WTC11 (cell line): ENCODE measurements around the gene KPNB1. TPM values are rescaled to one million over a fixed set of nuclear protein-coding genes. Genes with fewer than 3 reads are reported as not detected.

Experiments
- ATAC-seq: fragments of 200-7000 bp; cut with Tn5 transposase; 2 replicates; pipeline ENCODE4 v1.10.0; 2021; ENCODE audit warnings: mild to moderate bottlenecking, moderate library complexity
- CTCF ChIA-PET: fragments of 300-600 bp; sonication (Branson Sonifier 250); formaldehyde crosslinking; loops from one replicate; lab custom pipeline; 2021; ENCODE audit warnings: antibody characterized with exemption; lab: Charles Lee
- POLR2A ChIA-PET: fragments of 350-600 bp; sonication (Branson Sonifier 250); formaldehyde crosslinking; loops from one replicate; lab custom pipeline; 2021; ENCODE audit warnings: antibody characterized with exemption; lab: Charles Lee
- DNase-seq: peaks from one replicate; pipeline ENCODE4 v3.0.0; 2021; ENCODE audit warnings: low spot score
- H3K27ac Mint-ChIP-seq: 2 replicates; pipeline ENCODE4 v1.8.0; 2021; ENCODE audit warnings: mixed read lengths
- H3K27me3 Mint-ChIP-seq: 2 replicates; pipeline ENCODE4 v1.8.0; 2021; ENCODE audit warnings: low read depth, mild to moderate bottlenecking, moderate library complexity, mixed read lengths
- H3K36me3 Mint-ChIP-seq: 2 replicates; pipeline ENCODE4 v1.8.0; 2021; ENCODE audit warnings: mixed read lengths
- H3K4me1 Mint-ChIP-seq: 2 replicates; pipeline ENCODE4 v1.8.0; 2022; ENCODE audit warnings: mixed read lengths
- H3K4me3 Mint-ChIP-seq: 2 replicates; pipeline ENCODE4 v1.8.0; 2021; ENCODE audit warnings: mild to moderate bottlenecking, moderate library complexity, mixed read lengths
- H3K9me3 Mint-ChIP-seq: 2 replicates; pipeline ENCODE4 v1.8.0; 2021; ENCODE audit warnings: mixed read lengths
- CREM ChIP-seq: sonication (generic); formaldehyde crosslinking; IDR thresholded peaks from 2 replicates; pipeline ENCODE4 v1.8.1; 2022; ENCODE audit warnings: mild to moderate bottlenecking, missing genetic modification reagents, moderate library complexity
- ELF4 ChIP-seq: sonication (generic); formaldehyde crosslinking; IDR thresholded peaks from 2 replicates; pipeline ENCODE4 v1.8.1; 2022; ENCODE audit warnings: low read depth, mild to moderate bottlenecking, moderate library complexity, missing genetic modification reagents
- EMX1 ChIP-seq: fragments of 250-450 bp; sonication (Bioruptor Pico); IDR thresholded peaks from 2 replicates; pipeline ENCODE4 v1.8.0; 2021; ENCODE audit warnings: mild to moderate bottlenecking
- FOXP1 ChIP-seq: sonication (generic); formaldehyde crosslinking; IDR thresholded peaks from 2 replicates; pipeline ENCODE4 v1.8.0; 2022; ENCODE audit warnings: missing genetic modification reagents, mild to moderate bottlenecking, moderate library complexity, borderline replicate concordance
- HMGA2 ChIP-seq: fragments of 250-450 bp; sonication (Bioruptor Pico); IDR thresholded peaks from 2 replicates; pipeline ENCODE4 v1.4.0; 2021; ENCODE audit warnings: mild to moderate bottlenecking, moderate library complexity
- MYBL2 ChIP-seq: sonication (generic); formaldehyde crosslinking; IDR thresholded peaks from 2 replicates; pipeline ENCODE4 v1.8.1; 2023; ENCODE audit warnings: mild to moderate bottlenecking, moderate library complexity, missing genetic modification reagents
- NFE2L1 ChIP-seq: sonication (generic); formaldehyde crosslinking; IDR thresholded peaks from 2 replicates; pipeline ENCODE4 v1.8.1; 2023; ENCODE audit warnings: missing genetic modification reagents
- NR3C1 ChIP-seq: sonication (generic); formaldehyde crosslinking; conservative IDR thresholded peaks from 2 replicates; pipeline ENCODE4 v1.8.1; 2023; ENCODE audit warnings: low read depth, mild to moderate bottlenecking, missing genetic modification reagents
- TP53 ChIP-seq: sonication (generic); formaldehyde crosslinking; IDR thresholded peaks from 2 replicates; pipeline ENCODE4 v1.8.1; 2023; ENCODE audit warnings: mild to moderate bottlenecking, missing genetic modification reagents
- ZBTB21 ChIP-seq: sonication (generic); formaldehyde crosslinking; IDR thresholded peaks from 2 replicates; pipeline ENCODE4 v1.8.1; 2023; ENCODE audit warnings: mild to moderate bottlenecking, missing genetic modification reagents, borderline replicate concordance
- total RNA-seq: library from RNA; stranded (reverse); gene quantifications from 3 replicates; pipeline ENCODE4 v1.2.3, GENCODE V29; 2021
- TF ChIP-seq, protein P1 (sequence below): sonication (generic); formaldehyde crosslinking; IDR thresholded peaks from 2 replicates; pipeline ENCODE4 v1.8.1; 2023; ENCODE audit warnings: mild to moderate bottlenecking, moderate library complexity, missing genetic modification reagents
- TF ChIP-seq, protein P2 (sequence below): sonication (generic); formaldehyde crosslinking; IDR thresholded peaks from 2 replicates; pipeline ENCODE4 v1.8.1; 2023; ENCODE audit warnings: mild to moderate bottlenecking, missing genetic modification reagents, moderate library complexity
- TF ChIP-seq, protein P3 (sequence below): sonication (generic); formaldehyde crosslinking; IDR thresholded peaks from 2 replicates; pipeline ENCODE4 v1.8.1; 2023; ENCODE audit warnings: mild to moderate bottlenecking, missing genetic modification reagents
- TF ChIP-seq, protein P4 (sequence below): fragments of 250-450 bp; sonication (Bioruptor Pico); IDR thresholded peaks from 2 replicates; pipeline ENCODE4 v1.9.0; 2021; ENCODE audit warnings: moderate library complexity, mild to moderate bottlenecking, inconsistent platforms, borderline replicate concordance
- TF ChIP-seq, protein P5 (sequence below): sonication (generic); formaldehyde crosslinking; IDR thresholded peaks from 2 replicates; pipeline ENCODE4 v1.8.0; 2022; ENCODE audit warnings: mild to moderate bottlenecking, missing genetic modification reagents
- TF ChIP-seq, protein P6 (sequence below): sonication (generic); formaldehyde crosslinking; conservative IDR thresholded peaks from 2 replicates; pipeline ENCODE4 v1.8.1; 2023; ENCODE audit warnings: mild to moderate bottlenecking, low read depth, missing genetic modification reagents, moderate library complexity
- TF ChIP-seq, protein P7 (sequence below): sonication (generic); formaldehyde crosslinking; IDR thresholded peaks from 2 replicates; pipeline ENCODE4 v1.8.0; 2023; ENCODE audit warnings: mild to moderate bottlenecking, missing genetic modification reagents

KPNB1 gene
- total RNA-seq, 1 experiment from 2014 or later, result 506 TPM

DNA sequence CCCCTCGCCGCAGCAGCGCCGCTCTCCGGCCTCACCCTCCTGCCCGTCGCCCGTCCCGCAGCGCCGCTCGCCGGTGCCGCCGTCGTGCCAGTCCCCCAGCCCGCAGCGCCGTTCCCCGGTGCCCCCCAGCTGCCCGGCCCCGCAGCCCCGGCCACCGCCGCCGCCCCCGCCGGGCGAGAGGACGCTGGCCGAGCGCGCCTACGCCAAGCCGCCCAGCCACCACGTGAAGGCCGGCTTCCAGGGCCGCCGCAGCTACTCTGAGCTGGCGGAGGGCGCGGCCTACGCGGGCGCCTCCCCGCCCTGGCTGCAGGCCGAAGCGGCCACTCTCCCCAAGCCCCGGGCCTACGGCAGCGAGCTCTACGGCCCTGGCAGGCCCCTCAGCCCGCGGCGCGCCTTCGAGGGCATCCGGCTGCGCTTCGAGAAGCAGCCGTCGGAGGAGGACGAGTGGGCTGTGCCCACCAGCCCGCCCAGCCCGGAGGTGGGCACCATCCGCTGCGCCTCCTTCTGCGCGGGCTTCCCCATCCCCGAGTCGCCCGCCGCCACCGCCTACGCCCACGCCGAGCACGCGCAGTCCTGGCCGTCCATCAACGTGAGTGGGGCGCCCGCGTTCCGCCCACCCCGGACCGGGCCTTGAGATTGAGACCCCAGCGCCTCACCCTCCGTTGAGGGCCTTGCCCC, 59.3 kb downstream of the KPNB1 start:
- POLR2A ChIA-PET, result interaction anchor here (1.2 kb wide), 1 partner anchor 10 kb away, joined by 3 read pairs; no protein-coding TSS in a partner anchor
- no peaks in the 10 kb centered on the region for H3K9me3 Mint-ChIP-seq
- peak overlapping the region; percentile 43 for H3K4me3 Mint-ChIP-seq
- H3K27me3 Mint-ChIP-seq, result peaks cover 34% of the 10 kb centered on the region
- H3K4me1 Mint-ChIP-seq, result peaks cover 9% of the 10 kb centered on the region
- ATAC-seq, result peak; percentile 81
- DNase-seq, result peak; percentile 49
- no peak overlapping the region for H3K27ac Mint-ChIP-seq
- H3K36me3 Mint-ChIP-seq, result no peaks in the 10 kb centered on the region
- TF ChIP-seq, protein P1, sequence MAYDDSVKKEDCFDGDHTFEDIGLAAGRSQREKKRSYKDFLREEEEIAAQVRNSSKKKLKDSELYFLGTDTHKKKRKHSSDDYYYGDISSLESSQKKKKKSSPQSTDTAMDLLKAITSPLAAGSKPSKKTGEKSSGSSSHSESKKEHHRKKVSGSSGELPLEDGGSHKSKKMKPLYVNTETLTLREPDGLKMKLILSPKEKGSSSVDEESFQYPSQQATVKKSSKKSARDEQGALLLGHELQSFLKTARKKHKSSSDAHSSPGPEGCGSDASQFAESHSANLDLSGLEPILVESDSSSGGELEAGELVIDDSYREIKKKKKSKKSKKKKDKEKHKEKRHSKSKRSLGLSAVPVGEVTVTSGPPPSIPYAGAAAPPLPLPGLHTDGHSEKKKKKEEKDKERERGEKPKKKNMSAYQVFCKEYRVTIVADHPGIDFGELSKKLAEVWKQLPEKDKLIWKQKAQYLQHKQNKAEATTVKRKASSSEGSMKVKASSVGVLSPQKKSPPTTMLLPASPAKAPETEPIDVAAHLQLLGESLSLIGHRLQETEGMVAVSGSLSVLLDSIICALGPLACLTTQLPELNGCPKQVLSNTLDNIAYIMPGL (CRISPR knock-in tag), result 0 out of 2 replicates have a peak, but pooled peaks have one; percentile 45
- TF ChIP-seq NR3C1 (CRISPR knock-in tag), result 0 out of 2 replicates have a peak, but pooled peaks have one; percentile 28
- TF ChIP-seq, protein P2, sequence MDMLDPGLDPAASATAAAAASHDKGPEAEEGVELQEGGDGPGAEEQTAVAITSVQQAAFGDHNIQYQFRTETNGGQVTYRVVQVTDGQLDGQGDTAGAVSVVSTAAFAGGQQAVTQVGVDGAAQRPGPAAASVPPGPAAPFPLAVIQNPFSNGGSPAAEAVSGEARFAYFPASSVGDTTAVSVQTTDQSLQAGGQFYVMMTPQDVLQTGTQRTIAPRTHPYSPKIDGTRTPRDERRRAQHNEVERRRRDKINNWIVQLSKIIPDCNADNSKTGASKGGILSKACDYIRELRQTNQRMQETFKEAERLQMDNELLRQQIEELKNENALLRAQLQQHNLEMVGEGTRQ (CRISPR knock-in tag), result 0 out of 2 replicates have a peak, but pooled peaks have one; percentile 13
- no peak for TF ChIP-seq FOXP1 (CRISPR knock-in tag)
- 0 out of 2 replicates have a peak, but pooled peaks have one; percentile 24 for TF ChIP-seq CREM (CRISPR knock-in tag)
- TF ChIP-seq ZBTB21, result peak; percentile 48; the same call in 1 of the 2 replicates
- peak; percentile 32; the same call in 1 of the 2 replicates for TF ChIP-seq TP53 (CRISPR knock-in tag)
- TF ChIP-seq, protein P3, sequence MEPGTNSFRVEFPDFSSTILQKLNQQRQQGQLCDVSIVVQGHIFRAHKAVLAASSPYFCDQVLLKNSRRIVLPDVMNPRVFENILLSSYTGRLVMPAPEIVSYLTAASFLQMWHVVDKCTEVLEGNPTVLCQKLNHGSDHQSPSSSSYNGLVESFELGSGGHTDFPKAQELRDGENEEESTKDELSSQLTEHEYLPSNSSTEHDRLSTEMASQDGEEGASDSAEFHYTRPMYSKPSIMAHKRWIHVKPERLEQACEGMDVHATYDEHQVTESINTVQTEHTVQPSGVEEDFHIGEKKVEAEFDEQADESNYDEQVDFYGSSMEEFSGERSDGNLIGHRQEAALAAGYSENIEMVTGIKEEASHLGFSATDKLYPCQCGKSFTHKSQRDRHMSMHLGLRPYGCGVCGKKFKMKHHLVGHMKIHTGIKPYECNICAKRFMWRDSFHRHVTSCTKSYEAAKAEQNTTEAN (CRISPR knock-in tag), result no peak
- TF ChIP-seq, all 79 proteins: peak for 6
- CTCF ChIA-PET, result interaction anchor here (0.5 to 3.5 kb wide), 8 partner anchors 10 to 81 kb away, joined by 3 to 37 read pairs (median 8); partner anchors contain the start of gene TBX21

DNA sequence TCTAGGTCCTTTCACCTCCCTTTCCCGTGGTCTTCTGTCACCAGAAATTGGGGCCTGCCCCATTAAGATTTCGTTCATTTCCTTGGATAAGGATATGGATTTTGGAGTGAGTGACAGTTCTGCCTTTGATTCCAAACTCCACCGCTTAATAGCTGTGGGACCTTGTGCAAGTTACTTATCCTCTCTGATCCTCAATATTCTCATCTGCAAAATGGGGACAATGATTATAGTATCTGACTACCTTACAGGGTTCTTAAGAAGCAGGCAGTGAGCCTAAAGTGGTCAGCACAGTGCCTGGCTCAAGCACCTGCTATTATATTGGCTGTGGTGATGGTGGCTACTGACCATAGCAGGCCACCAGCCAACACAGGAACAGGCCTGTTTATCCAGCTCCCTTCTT, 59.9 kb downstream of the KPNB1 start:
- H3K27ac Mint-ChIP-seq, result no peak overlapping the region
- no peaks in the 10 kb centered on the region for H3K9me3 Mint-ChIP-seq
- H3K27me3 Mint-ChIP-seq, result peaks cover 38% of the 10 kb centered on the region
- DNase-seq, result no peak
- H3K4me3 Mint-ChIP-seq, result peak overlapping the region; percentile 43
- ChIA-PET CTCF (interaction anchor here (1.8 to 3.5 kb wide), 5 partner anchors 9 to 80 kb away, joined by 5 to 37 read pairs (median 15); partner anchors contain the start of gene TBX21), POLR2A (interaction anchor here (1.2 kb wide), 1 partner anchor 9 kb away, joined by 3 read pairs; no protein-coding TSS in a partner anchor)
- TF ChIP-seq MYBL2 (CRISPR knock-in tag), result no peak
- no peak for TF ChIP-seq CREM (CRISPR knock-in tag)
- TF ChIP-seq, protein P4, sequence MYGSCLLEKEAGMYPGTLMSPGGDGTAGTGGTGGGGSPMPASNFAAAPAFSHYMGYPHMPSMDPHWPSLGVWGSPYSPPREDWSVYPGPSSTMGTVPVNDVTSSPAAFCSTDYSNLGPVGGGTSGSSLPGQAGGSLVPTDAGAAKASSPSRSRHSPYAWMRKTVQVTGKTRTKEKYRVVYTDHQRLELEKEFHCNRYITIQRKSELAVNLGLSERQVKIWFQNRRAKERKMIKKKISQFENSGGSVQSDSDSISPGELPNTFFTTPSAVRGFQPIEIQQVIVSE (CRISPR knock-in tag), result no peak
- TF ChIP-seq, protein P5, sequence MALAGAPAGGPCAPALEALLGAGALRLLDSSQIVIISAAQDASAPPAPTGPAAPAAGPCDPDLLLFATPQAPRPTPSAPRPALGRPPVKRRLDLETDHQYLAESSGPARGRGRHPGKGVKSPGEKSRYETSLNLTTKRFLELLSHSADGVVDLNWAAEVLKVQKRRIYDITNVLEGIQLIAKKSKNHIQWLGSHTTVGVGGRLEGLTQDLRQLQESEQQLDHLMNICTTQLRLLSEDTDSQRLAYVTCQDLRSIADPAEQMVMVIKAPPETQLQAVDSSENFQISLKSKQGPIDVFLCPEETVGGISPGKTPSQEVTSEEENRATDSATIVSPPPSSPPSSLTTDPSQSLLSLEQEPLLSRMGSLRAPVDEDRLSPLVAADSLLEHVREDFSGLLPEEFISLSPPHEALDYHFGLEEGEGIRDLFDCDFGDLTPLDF (CRISPR knock-in tag), result no peak
- TF ChIP-seq, protein P6, sequence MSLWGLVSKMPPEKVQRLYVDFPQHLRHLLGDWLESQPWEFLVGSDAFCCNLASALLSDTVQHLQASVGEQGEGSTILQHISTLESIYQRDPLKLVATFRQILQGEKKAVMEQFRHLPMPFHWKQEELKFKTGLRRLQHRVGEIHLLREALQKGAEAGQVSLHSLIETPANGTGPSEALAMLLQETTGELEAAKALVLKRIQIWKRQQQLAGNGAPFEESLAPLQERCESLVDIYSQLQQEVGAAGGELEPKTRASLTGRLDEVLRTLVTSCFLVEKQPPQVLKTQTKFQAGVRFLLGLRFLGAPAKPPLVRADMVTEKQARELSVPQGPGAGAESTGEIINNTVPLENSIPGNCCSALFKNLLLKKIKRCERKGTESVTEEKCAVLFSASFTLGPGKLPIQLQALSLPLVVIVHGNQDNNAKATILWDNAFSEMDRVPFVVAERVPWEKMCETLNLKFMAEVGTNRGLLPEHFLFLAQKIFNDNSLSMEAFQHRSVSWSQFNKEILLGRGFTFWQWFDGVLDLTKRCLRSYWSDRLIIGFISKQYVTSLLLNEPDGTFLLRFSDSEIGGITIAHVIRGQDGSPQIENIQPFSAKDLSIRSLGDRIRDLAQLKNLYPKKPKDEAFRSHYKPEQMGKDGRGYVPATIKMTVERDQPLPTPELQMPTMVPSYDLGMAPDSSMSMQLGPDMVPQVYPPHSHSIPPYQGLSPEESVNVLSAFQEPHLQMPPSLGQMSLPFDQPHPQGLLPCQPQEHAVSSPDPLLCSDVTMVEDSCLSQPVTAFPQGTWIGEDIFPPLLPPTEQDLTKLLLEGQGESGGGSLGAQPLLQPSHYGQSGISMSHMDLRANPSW, result no peak
- no peak for TF ChIP-seq HMGA2 (CRISPR knock-in tag)
- TF ChIP-seq EMX1 (CRISPR knock-in tag), result no peak
- TF ChIP-seq ELF4 (CRISPR knock-in tag), result no peak
- no peak for TF ChIP-seq NFE2L1
- TF ChIP-seq, protein P7, sequence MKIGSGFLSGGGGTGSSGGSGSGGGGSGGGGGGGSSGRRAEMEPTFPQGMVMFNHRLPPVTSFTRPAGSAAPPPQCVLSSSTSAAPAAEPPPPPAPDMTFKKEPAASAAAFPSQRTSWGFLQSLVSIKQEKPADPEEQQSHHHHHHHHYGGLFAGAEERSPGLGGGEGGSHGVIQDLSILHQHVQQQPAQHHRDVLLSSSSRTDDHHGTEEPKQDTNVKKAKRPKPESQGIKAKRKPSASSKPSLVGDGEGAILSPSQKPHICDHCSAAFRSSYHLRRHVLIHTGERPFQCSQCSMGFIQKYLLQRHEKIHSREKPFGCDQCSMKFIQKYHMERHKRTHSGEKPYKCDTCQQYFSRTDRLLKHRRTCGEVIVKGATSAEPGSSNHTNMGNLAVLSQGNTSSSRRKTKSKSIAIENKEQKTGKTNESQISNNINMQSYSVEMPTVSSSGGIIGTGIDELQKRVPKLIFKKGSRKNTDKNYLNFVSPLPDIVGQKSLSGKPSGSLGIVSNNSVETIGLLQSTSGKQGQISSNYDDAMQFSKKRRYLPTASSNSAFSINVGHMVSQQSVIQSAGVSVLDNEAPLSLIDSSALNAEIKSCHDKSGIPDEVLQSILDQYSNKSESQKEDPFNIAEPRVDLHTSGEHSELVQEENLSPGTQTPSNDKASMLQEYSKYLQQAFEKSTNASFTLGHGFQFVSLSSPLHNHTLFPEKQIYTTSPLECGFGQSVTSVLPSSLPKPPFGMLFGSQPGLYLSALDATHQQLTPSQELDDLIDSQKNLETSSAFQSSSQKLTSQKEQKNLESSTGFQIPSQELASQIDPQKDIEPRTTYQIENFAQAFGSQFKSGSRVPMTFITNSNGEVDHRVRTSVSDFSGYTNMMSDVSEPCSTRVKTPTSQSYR (CRISPR knock-in tag), result no peak
- peaks cover 13% of the 10 kb centered on the region for H3K4me1 Mint-ChIP-seq
- H3K36me3 Mint-ChIP-seq, result no peaks in the 10 kb centered on the region
- no peak for ATAC-seq
